DOHH2 (cell line): ENCODE data around the gene DENR.
"Not testable (repeated sequence)": the region's sequence is repeated elsewhere in the genome, so short reads cannot be mapped to it uniquely, and the experiment has no call there.

Experiments used
- CTCF ChIP-seq: fragments of 200-600 bp; sonication (generic); IDR thresholded peaks from one replicate; pipeline ENCODE4 v1.5.1; 2014; ENCODE audit warnings: antibody characterized with exemption, mild to moderate bottlenecking, low read depth, low read length; ENCODE audit not compliant: poor library complexity, severe bottlenecking
- EZH2phosphoT487 ChIP-seq: fragments of 200-600 bp; sonication (generic); IDR thresholded peaks from 2 replicates; pipeline ENCODE4 v1.6.1; 2017; ENCODE audit warnings: borderline replicate concordance, mild to moderate bottlenecking, antibody characterized with exemption, low read length, moderate library complexity, mixed read lengths

- not testable (repeated sequence) for TF ChIP-seq EZH2phosphoT487, CTCF
Measured at GRCh38 chr12:122716658-122717057, 36.0 kb upstream of the DENR start, which contains the start of gene HCAR3.
